ENCODE data around the gene PRRT3. TPM values are rescaled to one million over a fixed set of nuclear protein-coding genes. Genes with fewer than 3 reads are reported as not detected.

PRRT3 gene
- total RNA-seq, 6 donors from 2014 or later, result 1.6 to 7.1 (median 4.5) TPM

DNA sequence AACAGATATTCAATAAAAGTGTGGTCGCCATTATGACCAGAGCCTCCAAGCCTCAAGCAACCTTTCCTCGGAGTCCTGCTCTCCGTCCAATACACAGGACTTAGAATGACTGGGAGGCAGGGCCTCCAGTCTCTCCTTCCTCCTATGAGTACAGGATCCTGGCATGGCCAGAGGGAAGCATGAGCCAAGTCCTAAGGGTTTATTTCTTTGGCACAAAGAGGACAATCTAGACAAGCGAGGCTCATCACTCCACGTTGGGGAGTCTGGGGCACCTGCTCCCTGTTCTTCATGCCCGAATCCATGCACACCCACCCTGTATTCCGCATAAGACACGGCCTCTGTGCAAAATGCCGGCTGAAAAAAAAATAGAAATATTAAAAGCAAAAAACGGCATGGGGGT, 6.8 kb downstream of the PRRT3 start:
- DNase-seq (no peak), ATAC-seq (ENCODE audit: low FRiP score in 2 of 2) (no peak)
- Histone ChIP-seq H3K27me3 (no peaks in the 10 kb centered on the region), H3K4me3 (no peak overlapping the region), H3K9me3 (no peaks in the 10 kb centered on the region), H3K27ac (peak overlapping the region in 1 of 4 donors; percentile 65), H3K36me3 (peaks cover 0 to 31% (median 16%) of the 10 kb centered on the region in 4 donors), H3K4me1 (peaks cover 3 to 20% (median 9%) of the 10 kb centered on the region in 4 donors)
- WGBS, 2 donors, result 87% methylated on average over 10 of the region's 10 CpGs
- no peak for TF ChIP-seq POLR2AphosphoS5 (IDR thresholded peaks at IDR 0.05)
- no peak for TF ChIP-seq POLR2A (IDR thresholded peaks at IDR 0.05)
- TF ChIP-seq, protein P1, sequence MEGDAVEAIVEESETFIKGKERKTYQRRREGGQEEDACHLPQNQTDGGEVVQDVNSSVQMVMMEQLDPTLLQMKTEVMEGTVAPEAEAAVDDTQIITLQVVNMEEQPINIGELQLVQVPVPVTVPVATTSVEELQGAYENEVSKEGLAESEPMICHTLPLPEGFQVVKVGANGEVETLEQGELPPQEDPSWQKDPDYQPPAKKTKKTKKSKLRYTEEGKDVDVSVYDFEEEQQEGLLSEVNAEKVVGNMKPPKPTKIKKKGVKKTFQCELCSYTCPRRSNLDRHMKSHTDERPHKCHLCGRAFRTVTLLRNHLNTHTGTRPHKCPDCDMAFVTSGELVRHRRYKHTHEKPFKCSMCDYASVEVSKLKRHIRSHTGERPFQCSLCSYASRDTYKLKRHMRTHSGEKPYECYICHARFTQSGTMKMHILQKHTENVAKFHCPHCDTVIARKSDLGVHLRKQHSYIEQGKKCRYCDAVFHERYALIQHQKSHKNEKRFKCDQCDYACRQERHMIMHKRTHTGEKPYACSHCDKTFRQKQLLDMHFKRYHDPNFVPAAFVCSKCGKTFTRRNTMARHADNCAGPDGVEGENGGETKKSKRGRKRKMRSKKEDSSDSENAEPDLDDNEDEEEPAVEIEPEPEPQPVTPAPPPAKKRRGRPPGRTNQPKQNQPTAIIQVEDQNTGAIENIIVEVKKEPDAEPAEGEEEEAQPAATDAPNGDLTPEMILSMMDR (IDR thresholded peaks at IDR 0.05), result no peak
- TF ChIP-seq EP300 (IDR thresholded peaks at IDR 0.05), result no peak

GRCh38 chr3:9944271-9944670, 7.9 kb downstream of the PRRT3 start:
- peaks cover 0 to 31% (median 16%) of the 10 kb centered on the region in 4 donors for H3K36me3 ChIP-seq
- no peak overlapping the region for H3K4me3 ChIP-seq
- H3K27ac ChIP-seq, result no peak overlapping the region
- no peak for DNase-seq
- ATAC-seq (ENCODE audit: low FRiP score in 2 of 2), result no peak
- peaks cover 3 to 20% (median 9%) of the 10 kb centered on the region in 4 donors for H3K4me1 ChIP-seq
- no peak for TF ChIP-seq POLR2A (IDR thresholded peaks at IDR 0.05)
- TF ChIP-seq, protein P1 (IDR thresholded peaks at IDR 0.05), result no peak
- TF ChIP-seq EP300 (IDR thresholded peaks at IDR 0.05), result no peak
- no peak for TF ChIP-seq POLR2AphosphoS5 (IDR thresholded peaks at IDR 0.05)
- WGBS, 2 donors, result 67 to 91% methylated on average over 1 to 11 of the region's 11 CpGs
- no peaks in the 10 kb centered on the region for H3K9me3 ChIP-seq
- no peaks in the 10 kb centered on the region for H3K27me3 ChIP-seq

GRCh38 chr3:9942934-9943690, 9.1 kb downstream of the PRRT3 start:
- Histone ChIP-seq H3K4me1 (peaks cover 3 to 20% (median 9%) of the 10 kb centered on the region in 4 donors), H3K27me3 (no peaks in the 10 kb centered on the region), H3K4me3 (no peak overlapping the region), H3K9me3 (no peaks in the 10 kb centered on the region), H3K36me3 (peaks cover 0 to 32% (median 17%) of the 10 kb centered on the region in 4 donors), H3K27ac (no peak overlapping the region)
- TF ChIP-seq POLR2A (IDR thresholded peaks at IDR 0.05) (no peak), POLR2AphosphoS5 (IDR thresholded peaks at IDR 0.05) (no peak), EP300 (IDR thresholded peaks at IDR 0.05) (no peak)
- TF ChIP-seq, protein P1 (IDR thresholded peaks at IDR 0.05), result no peak
- 91 to 95% methylated on average over 11 of the region's 11 CpGs for WGBS, 2 donors
- ATAC-seq (ENCODE audit: low FRiP score in 2 of 2) (no peak), DNase-seq (no peak)

DNA sequence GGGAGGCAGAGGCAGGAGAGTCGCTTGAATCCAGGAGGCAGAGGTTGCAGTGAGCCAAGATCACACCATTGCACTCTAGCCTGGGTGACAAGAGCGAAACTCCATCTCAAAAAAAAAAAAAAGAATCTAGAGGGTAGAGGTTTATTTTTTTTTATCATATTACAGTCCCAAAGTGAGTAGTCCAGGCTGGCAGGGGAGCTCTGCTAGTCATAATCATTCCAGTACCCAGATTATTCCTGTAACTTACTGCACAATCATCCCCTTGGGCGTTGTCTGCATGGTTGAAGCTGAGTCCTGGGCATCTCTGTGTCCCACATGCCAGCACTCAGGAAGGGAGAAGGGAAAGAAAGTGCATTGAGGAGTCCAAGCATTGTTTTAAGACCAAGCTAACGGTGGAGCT, 10.0 kb downstream of the PRRT3 start:
- Histone ChIP-seq H3K36me3 (peaks cover 0 to 41% (median 22%) of the 10 kb centered on the region in 4 donors), H3K4me3 (no peak overlapping the region), H3K27me3 (no peaks in the 10 kb centered on the region), H3K9me3 (no peaks in the 10 kb centered on the region), H3K27ac (peak overlapping the region in 1 of 4 donors; percentile 44), H3K4me1 (peaks cover 0 to 14% (median 3%) of the 10 kb centered on the region in 4 donors)
- TF ChIP-seq POLR2A (IDR thresholded peaks at IDR 0.05), result no peak
- TF ChIP-seq, protein P1 (IDR thresholded peaks at IDR 0.05), result no peak
- TF ChIP-seq EP300 (IDR thresholded peaks at IDR 0.05), result no peak
- WGBS, 2 donors, result 77 to 78% methylated on average over 3 to 4 of the region's 4 CpGs
- ATAC-seq (ENCODE audit: low FRiP score in 2 of 2) (no peak), DNase-seq (no peak)

Measured in upper lobe of left lung (tissue), 6 donors.